Liver (tissue), 3 donors: ENCODE data around the gene KCNG1.

Source experiments
- GABPA ChIP-seq, 2 donors: IDR thresholded peaks in 1 of 2; conservative IDR thresholded peaks in 1 of 2; 2 replicates each; pipeline ENCODE4 v1.6.1; 2016; ENCODE audit warnings: antibody characterized with exemption in 2 of 2, mild to moderate bottlenecking in 1 of 2, moderate library complexity in 1 of 2
- SP1 ChIP-seq: IDR thresholded peaks from 2 replicates; pipeline ENCODE4 v1.6.1; 2018; ENCODE audit warnings: antibody characterized with exemption, mild to moderate bottlenecking
- TAF1 ChIP-seq: conservative IDR thresholded peaks from 2 replicates; pipeline ENCODE4 v1.6.1; 2016; ENCODE audit warnings: antibody characterized with exemption, mild to moderate bottlenecking
- YY1 ChIP-seq: IDR thresholded peaks from 2 replicates; pipeline ENCODE4 v1.6.1; 2016; ENCODE audit warnings: antibody characterized with exemption, mild to moderate bottlenecking
- TF ChIP-seq, protein P1 (sequence below): fragments of 150-350 bp; IDR thresholded peaks from 2 replicates; pipeline ENCODE4 v1.5.1; 2017; ENCODE audit warnings: improper control_type of control experiment, low read depth, low read length; ENCODE audit not compliant: missing input control
- TF ChIP-seq, protein P2 (sequence below): IDR thresholded peaks from 2 replicates; pipeline ENCODE4 v1.6.1; 2016; ENCODE audit warnings: antibody characterized with exemption
- TF ChIP-seq, protein P3 (sequence below): IDR thresholded peaks from 2 replicates; pipeline ENCODE4 v1.6.1; 2016; ENCODE audit warnings: antibody characterized with exemption
- TF ChIP-seq, protein P4 (sequence below): IDR thresholded peaks from 2 replicates; pipeline ENCODE4 v1.6.1; 2016; ENCODE audit warnings: antibody characterized with exemption, mild to moderate bottlenecking
- TF ChIP-seq, protein P5 (sequence below): IDR thresholded peaks from 2 replicates; pipeline ENCODE4 v1.6.1; 2016; ENCODE audit warnings: antibody characterized with exemption
- donor health status: healthy.
- donor health status: healthy.

DNA sequence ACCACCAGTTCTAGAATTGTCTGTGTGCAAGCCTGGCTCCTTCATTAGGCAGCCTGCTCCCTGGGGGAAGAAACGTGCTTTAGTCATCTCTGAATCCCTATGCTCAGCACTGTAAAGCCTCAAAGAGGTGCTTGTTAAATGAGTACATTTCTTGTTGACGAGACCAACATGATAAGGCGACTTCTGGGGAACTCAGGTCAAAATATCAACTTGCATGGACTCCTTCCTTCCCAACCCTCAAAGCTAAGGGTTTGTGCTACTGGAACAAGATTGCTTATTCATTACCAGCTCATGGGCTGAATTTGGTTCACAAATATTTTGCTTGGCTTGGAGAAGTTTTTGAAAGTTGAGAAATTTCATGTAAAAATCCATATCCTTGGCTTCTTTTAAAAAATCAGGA is 10.6 kb downstream of the KCNG1 start:
- TF ChIP-seq, protein P1, sequence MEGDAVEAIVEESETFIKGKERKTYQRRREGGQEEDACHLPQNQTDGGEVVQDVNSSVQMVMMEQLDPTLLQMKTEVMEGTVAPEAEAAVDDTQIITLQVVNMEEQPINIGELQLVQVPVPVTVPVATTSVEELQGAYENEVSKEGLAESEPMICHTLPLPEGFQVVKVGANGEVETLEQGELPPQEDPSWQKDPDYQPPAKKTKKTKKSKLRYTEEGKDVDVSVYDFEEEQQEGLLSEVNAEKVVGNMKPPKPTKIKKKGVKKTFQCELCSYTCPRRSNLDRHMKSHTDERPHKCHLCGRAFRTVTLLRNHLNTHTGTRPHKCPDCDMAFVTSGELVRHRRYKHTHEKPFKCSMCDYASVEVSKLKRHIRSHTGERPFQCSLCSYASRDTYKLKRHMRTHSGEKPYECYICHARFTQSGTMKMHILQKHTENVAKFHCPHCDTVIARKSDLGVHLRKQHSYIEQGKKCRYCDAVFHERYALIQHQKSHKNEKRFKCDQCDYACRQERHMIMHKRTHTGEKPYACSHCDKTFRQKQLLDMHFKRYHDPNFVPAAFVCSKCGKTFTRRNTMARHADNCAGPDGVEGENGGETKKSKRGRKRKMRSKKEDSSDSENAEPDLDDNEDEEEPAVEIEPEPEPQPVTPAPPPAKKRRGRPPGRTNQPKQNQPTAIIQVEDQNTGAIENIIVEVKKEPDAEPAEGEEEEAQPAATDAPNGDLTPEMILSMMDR = no peak
- TF ChIP-seq SP1 (no peak), GABPA (IDR thresholded peaks at IDR 0.05 in 1 of 2, conservative IDR thresholded peaks at IDR 0.05 in 1 of 2) (no peak), YY1 (no peak), TAF1 (no peak)
- TF ChIP-seq, protein P2, sequence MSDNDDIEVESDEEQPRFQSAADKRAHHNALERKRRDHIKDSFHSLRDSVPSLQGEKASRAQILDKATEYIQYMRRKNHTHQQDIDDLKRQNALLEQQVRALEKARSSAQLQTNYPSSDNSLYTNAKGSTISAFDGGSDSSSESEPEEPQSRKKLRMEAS = no peak
- TF ChIP-seq, protein P3, sequence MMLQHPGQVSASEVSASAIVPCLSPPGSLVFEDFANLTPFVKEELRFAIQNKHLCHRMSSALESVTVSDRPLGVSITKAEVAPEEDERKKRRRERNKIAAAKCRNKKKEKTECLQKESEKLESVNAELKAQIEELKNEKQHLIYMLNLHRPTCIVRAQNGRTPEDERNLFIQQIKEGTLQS = no peak
- TF ChIP-seq, protein P4, sequence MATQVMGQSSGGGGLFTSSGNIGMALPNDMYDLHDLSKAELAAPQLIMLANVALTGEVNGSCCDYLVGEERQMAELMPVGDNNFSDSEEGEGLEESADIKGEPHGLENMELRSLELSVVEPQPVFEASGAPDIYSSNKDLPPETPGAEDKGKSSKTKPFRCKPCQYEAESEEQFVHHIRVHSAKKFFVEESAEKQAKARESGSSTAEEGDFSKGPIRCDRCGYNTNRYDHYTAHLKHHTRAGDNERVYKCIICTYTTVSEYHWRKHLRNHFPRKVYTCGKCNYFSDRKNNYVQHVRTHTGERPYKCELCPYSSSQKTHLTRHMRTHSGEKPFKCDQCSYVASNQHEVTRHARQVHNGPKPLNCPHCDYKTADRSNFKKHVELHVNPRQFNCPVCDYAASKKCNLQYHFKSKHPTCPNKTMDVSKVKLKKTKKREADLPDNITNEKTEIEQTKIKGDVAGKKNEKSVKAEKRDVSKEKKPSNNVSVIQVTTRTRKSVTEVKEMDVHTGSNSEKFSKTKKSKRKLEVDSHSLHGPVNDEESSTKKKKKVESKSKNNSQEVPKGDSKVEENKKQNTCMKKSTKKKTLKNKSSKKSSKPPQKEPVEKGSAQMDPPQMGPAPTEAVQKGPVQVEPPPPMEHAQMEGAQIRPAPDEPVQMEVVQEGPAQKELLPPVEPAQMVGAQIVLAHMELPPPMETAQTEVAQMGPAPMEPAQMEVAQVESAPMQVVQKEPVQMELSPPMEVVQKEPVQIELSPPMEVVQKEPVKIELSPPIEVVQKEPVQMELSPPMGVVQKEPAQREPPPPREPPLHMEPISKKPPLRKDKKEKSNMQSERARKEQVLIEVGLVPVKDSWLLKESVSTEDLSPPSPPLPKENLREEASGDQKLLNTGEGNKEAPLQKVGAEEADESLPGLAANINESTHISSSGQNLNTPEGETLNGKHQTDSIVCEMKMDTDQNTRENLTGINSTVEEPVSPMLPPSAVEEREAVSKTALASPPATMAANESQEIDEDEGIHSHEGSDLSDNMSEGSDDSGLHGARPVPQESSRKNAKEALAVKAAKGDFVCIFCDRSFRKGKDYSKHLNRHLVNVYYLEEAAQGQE = no peak
- TF ChIP-seq, protein P5, sequence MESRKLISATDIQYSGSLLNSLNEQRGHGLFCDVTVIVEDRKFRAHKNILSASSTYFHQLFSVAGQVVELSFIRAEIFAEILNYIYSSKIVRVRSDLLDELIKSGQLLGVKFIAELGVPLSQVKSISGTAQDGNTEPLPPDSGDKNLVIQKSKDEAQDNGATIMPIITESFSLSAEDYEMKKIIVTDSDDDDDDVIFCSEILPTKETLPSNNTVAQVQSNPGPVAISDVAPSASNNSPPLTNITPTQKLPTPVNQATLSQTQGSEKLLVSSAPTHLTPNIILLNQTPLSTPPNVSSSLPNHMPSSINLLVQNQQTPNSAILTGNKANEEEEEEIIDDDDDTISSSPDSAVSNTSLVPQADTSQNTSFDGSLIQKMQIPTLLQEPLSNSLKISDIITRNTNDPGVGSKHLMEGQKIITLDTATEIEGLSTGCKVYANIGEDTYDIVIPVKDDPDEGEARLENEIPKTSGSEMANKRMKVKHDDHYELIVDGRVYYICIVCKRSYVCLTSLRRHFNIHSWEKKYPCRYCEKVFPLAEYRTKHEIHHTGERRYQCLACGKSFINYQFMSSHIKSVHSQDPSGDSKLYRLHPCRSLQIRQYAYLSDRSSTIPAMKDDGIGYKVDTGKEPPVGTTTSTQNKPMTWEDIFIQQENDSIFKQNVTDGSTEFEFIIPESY = no peak
